Measurements from ENCODE around the gene MED26.
A peak's percentile ranks its signal among the peaks of the same experiment; 100 is the strongest.

MED26 gene

DNA sequence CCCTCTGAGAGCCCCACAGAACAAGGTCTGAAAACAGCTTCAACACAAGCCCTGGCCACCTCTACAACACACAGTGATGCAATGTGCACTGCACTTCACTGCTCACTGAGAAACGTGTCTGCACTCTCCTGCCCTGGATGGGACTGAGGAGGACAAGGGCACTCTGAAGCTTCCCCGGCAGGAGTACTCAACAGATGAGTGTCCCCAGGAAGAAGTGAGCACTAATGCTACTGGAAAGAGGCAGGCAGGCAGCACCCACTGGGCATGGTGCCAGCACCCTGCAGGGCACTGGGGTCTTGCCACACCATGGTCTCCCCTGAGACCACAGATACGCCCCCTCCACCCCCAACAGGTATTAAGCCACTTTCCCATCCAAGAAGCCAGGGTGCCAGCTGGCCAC is 38.1 kb downstream of the MED26 start:
- Histone ChIP-seq H3K4me1 (ENCODE audit: insufficient read depth, low read length) (peaks cover 77% of the 10 kb centered on the region), H3K27me3 (ENCODE audit: insufficient read depth, low read length, poor library complexity) (no peaks in the 10 kb centered on the region), H3K4me3 (ENCODE audit: low read depth in 1 of 2, low read length in 2 of 2) (no peak overlapping the region), H3K36me3 (ENCODE audit: insufficient read depth, low read length) (no peaks in the 10 kb centered on the region), H4K20me1 (ENCODE audit: insufficient read depth, low read length) (peaks cover 86% of the 10 kb centered on the region), H3K79me2 (ENCODE audit: insufficient read depth, low read length) (peaks cover 95% of the 10 kb centered on the region), H3K9me3 (ENCODE audit: insufficient read depth, low read length, severe bottlenecking) (no peaks in the 10 kb centered on the region), H3K4me2 (ENCODE audit: insufficient read depth, low read length) (no peak overlapping the region), H3K27ac (ENCODE audit: low read length) (peak overlapping the region; percentile 43), H2AFZ (ENCODE audit: low read depth, low read length) (no peak overlapping the region), H3K9ac (ENCODE audit: low read depth, low read length) (no peak overlapping the region)
- ATAC-seq (ENCODE audit: insufficient read depth, low read depth) = no peak
- peak; percentile 21 for DNase-seq
- TF ChIP-seq, protein P1, sequence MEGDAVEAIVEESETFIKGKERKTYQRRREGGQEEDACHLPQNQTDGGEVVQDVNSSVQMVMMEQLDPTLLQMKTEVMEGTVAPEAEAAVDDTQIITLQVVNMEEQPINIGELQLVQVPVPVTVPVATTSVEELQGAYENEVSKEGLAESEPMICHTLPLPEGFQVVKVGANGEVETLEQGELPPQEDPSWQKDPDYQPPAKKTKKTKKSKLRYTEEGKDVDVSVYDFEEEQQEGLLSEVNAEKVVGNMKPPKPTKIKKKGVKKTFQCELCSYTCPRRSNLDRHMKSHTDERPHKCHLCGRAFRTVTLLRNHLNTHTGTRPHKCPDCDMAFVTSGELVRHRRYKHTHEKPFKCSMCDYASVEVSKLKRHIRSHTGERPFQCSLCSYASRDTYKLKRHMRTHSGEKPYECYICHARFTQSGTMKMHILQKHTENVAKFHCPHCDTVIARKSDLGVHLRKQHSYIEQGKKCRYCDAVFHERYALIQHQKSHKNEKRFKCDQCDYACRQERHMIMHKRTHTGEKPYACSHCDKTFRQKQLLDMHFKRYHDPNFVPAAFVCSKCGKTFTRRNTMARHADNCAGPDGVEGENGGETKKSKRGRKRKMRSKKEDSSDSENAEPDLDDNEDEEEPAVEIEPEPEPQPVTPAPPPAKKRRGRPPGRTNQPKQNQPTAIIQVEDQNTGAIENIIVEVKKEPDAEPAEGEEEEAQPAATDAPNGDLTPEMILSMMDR (IDR thresholded peaks at IDR 0.05; ENCODE audit: borderline replicate concordance, extremely low read depth, low read length, poor library complexity, severe bottlenecking) = no peak
- no peak for TF ChIP-seq EZH2 (IDR thresholded peaks at IDR 0.05; ENCODE audit: borderline replicate concordance, low read depth, low read length, severe bottlenecking)

DNA sequence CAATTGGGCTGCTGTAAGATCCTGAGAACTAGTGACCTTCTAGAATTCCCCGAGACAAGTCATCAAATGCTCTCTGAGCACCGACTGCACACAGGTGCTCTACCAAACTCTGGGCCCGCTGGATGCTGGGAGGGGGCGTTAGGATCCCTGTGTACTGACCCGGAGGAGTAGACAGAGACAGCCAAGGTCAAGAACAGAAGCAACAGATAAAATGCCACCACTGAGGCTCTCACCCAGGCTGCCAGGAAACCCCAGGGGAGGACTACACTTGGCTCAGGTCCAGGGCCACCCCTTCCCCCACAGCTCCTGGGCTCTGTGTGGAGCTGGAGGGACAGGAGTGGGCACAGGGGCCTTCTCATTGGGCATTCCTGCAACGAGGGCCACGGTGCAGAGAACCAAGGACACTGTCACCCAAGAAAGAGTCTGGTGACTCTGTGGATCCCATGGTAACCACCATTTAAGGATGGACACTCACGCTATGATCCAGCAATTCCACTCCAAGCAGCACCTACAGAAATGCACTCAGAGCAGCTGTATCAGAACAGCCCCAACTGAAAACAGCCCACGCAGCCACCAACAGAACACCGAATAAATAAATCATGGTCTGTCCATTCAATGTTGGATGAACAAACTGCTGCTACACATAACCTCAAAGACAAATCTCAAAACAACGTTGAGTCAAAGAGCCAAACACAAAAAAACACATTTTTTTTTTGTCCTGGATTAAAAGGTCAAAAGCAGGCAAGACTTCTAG is 39.0 kb downstream of the MED26 start:
- Histone ChIP-seq H4K20me1 (ENCODE audit: insufficient read depth, low read length) (peaks cover 78% of the 10 kb centered on the region), H3K4me3 (ENCODE audit: low read depth in 1 of 2, low read length in 2 of 2) (peak overlapping the region in 1 of 2 experiments; percentile 47; a peak in 2 of 4 replicates), H3K9ac (ENCODE audit: low read depth, low read length) (peak overlapping the region; percentile 54)

DNA sequence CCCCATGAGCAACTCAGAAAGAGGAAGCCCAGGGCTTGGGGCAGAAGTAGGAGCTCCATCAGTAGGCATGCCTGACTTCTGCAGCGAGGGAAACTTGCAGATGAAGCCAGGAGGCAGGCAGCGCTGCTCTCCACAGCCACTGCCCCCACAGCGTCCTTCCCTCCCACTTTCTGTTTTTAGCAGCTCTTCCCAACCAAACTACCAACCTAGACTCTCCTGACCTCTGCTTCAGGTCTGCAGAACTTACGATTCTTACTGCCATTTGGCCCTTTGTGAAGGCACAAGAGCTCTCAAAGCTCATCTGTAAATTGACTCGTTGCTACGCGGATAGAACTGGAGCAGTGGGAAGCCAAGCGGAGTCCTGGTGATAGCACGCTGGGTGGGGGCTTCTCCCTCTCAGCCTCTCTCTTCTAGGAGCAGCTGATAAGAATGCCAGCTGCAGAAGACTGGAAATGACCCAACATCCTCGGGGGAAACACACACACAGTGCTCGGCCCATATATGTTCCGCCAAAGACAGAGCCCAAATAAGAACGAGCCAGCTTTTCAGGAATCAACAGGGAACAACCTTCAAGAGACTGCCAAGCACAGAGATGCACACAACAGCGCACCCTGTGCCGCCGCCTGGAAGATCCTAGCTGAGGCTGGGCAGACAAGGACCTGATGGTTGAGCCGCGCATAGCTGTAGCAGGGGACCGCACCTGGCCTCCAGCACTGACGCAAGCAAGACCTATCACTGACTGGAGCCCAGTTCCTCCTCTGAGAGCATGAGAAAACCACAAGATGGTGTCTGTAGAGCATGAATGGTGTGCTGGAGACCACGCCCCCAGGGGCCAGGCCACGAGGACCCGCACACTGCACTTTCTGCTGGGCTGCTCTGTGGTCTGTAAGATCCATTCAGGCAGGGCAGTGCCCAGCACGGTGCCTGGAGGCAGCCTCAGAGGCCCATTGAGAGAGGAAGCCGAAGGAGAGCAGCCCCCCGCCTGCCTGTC is 39.9 kb downstream of the MED26 start:
- no peaks in the 10 kb centered on the region for H3K9me3 ChIP-seq (ENCODE audit: insufficient read depth, low read length, severe bottlenecking)
- H3K27ac ChIP-seq (ENCODE audit: low read length) = peak overlapping the region; percentile 93
- peaks cover 77% of the 10 kb centered on the region for H4K20me1 ChIP-seq (ENCODE audit: insufficient read depth, low read length)
- peak; percentile 82 for DNase-seq
- H3K79me2 ChIP-seq (ENCODE audit: insufficient read depth, low read length) = peaks cover 90% of the 10 kb centered on the region
- H3K27me3 ChIP-seq (ENCODE audit: insufficient read depth, low read length, poor library complexity) = no peaks in the 10 kb centered on the region
- no peak for TF ChIP-seq EZH2 (IDR thresholded peaks at IDR 0.05; ENCODE audit: borderline replicate concordance, low read depth, low read length, severe bottlenecking)
- TF ChIP-seq, protein P1 (IDR thresholded peaks at IDR 0.05; ENCODE audit: borderline replicate concordance, extremely low read depth, low read length, poor library complexity, severe bottlenecking) = peak; percentile 53
- H3K4me3 ChIP-seq (ENCODE audit: low read depth in 1 of 2, low read length in 2 of 2) = peak overlapping the region in 1 of 2 experiments; percentile 47; a peak in 2 of 4 replicates
- no peaks in the 10 kb centered on the region for H3K36me3 ChIP-seq (ENCODE audit: insufficient read depth, low read length)
- peaks cover 83% of the 10 kb centered on the region for H3K4me1 ChIP-seq (ENCODE audit: insufficient read depth, low read length)
- 0 out of 2 replicates have a peak overlapping the region, but pooled peaks have one; percentile 5 for H2AFZ ChIP-seq (ENCODE audit: low read depth, low read length)
- peak overlapping the region; percentile 54 for H3K9ac ChIP-seq (ENCODE audit: low read depth, low read length)
- ATAC-seq (ENCODE audit: insufficient read depth, low read depth) = peak; percentile 66
- H3K4me2 ChIP-seq (ENCODE audit: insufficient read depth, low read length) = peak overlapping the region; percentile 75

More for the DNA sequence above, 39.0 kb downstream of the MED26 start:
- peak overlapping the region; percentile 93 for H3K27ac ChIP-seq (ENCODE audit: low read length)
- peak overlapping the region; percentile 75 for H3K4me2 ChIP-seq (ENCODE audit: insufficient read depth, low read length)
- no peak overlapping the region for H2AFZ ChIP-seq (ENCODE audit: low read depth, low read length)
- H3K9me3 ChIP-seq (ENCODE audit: insufficient read depth, low read length, severe bottlenecking) = no peaks in the 10 kb centered on the region
- no peaks in the 10 kb centered on the region for H3K27me3 ChIP-seq (ENCODE audit: insufficient read depth, low read length, poor library complexity)
- H3K36me3 ChIP-seq (ENCODE audit: insufficient read depth, low read length) = no peaks in the 10 kb centered on the region
- peaks cover 76% of the 10 kb centered on the region for H3K4me1 ChIP-seq (ENCODE audit: insufficient read depth, low read length)
- TF ChIP-seq, protein P1 (IDR thresholded peaks at IDR 0.05; ENCODE audit: borderline replicate concordance, extremely low read depth, low read length, poor library complexity, severe bottlenecking) = no peak
- TF ChIP-seq EZH2 (IDR thresholded peaks at IDR 0.05; ENCODE audit: borderline replicate concordance, low read depth, low read length, severe bottlenecking) = no peak
- no peak for ATAC-seq (ENCODE audit: insufficient read depth, low read depth)
- peaks cover 91% of the 10 kb centered on the region for H3K79me2 ChIP-seq (ENCODE audit: insufficient read depth, low read length)
- no peak for DNase-seq
